MCF 10A (cell line): ENCODE data around the gene DNAH17. TPM values are rescaled to one million over a fixed set of nuclear protein-coding genes. Genes with fewer than 3 reads are reported as not detected.

ENCODE experiments used
- BruUV-seq: library from RNA; stranded (reverse); fragments of 400-500 nt; replicated peaks from 2 replicates; lab custom pipeline; 2021; lab: Mats Ljungman, UMichigan
- CTCF ChIA-PET: fragments of 300-600 bp; sonication (Branson Sonifier 250); formaldehyde crosslinking; extraction: SDS; loops from one replicate; lab custom pipeline; 2021; ENCODE audit warnings: antibody characterized with exemption, inconsistent platforms; lab: Yijun Ruan, JAX
- POLR2A ChIA-PET: fragments of 300-600, 350-650 bp; sonication (Branson Sonifier 250); formaldehyde crosslinking; extraction: SDS; loops from one replicate; lab custom pipeline; 2020; ENCODE audit warnings: antibody characterized with exemption, inconsistent platforms; lab: Yijun Ruan, JAX
- DNase-seq: peaks from one replicate; pipeline ENCODE4 v3.0.0-alpha.2; 2018; ENCODE audit not compliant: unreplicated experiment
- H3K27ac Mint-ChIP-seq: one replicate; pipeline ENCODE4 v1.8.0; 2022; ENCODE audit warnings: mild to moderate bottlenecking, low read depth, mixed read lengths; ENCODE audit not compliant: unreplicated experiment
- H3K27me3 Mint-ChIP-seq: one replicate; pipeline ENCODE4 v1.8.0; 2022; ENCODE audit warnings: mixed read lengths; ENCODE audit not compliant: insufficient read depth, unreplicated experiment
- H3K36me3 Mint-ChIP-seq: one replicate; pipeline ENCODE4 v1.8.0; 2022; ENCODE audit warnings: mild to moderate bottlenecking, moderate library complexity, mixed read lengths; ENCODE audit not compliant: insufficient read depth, unreplicated experiment
- H3K4me1 Mint-ChIP-seq: one replicate; pipeline ENCODE4 v1.8.0; 2022; ENCODE audit warnings: mixed read lengths; ENCODE audit not compliant: insufficient read depth, unreplicated experiment
- H3K4me3 Mint-ChIP-seq: one replicate; pipeline ENCODE4 v1.8.0; 2022; ENCODE audit warnings: mild to moderate bottlenecking, moderate library complexity, mixed read lengths; ENCODE audit not compliant: unreplicated experiment
- H3K9me3 Mint-ChIP-seq: one replicate; pipeline ENCODE4 v1.8.0; 2022; ENCODE audit warnings: mixed read lengths; ENCODE audit not compliant: unreplicated experiment
- intact Hi-C: fragments of 100-400 bp; cut with micrococcal nuclease; formaldehyde crosslinking; loops from 2 replicates; pipeline ENCODE4 v1.14.1; 2022
- total RNA-seq: library from RNA; stranded (reverse); gene quantifications from 2 replicates; pipeline ENCODE4 v1.2.3, GENCODE V29; 2022
- TF ChIP-seq, protein P1 (sequence below): fragments of 200-600 bp; IDR thresholded peaks from one replicate; pipeline ENCODE4 v1.8.0; 2022; ENCODE audit warnings: antibody characterized with exemption, mild to moderate bottlenecking; ENCODE audit not compliant: unreplicated experiment

The DNAH17 gene
- total RNA-seq, 1 experiment from 2014 or later = not detected

- H3K27ac Mint-ChIP-seq = no peak overlapping the region
- POLR2A ChIA-PET = no interaction called here
- no peaks in the 10 kb centered on the region for H3K27me3 Mint-ChIP-seq
- no peak overlapping the region for H3K4me3 Mint-ChIP-seq
- no peaks in the 10 kb centered on the region for H3K9me3 Mint-ChIP-seq
- CTCF ChIA-PET = no interaction called here
- no peak for DNase-seq
- TF ChIP-seq, protein P1, sequence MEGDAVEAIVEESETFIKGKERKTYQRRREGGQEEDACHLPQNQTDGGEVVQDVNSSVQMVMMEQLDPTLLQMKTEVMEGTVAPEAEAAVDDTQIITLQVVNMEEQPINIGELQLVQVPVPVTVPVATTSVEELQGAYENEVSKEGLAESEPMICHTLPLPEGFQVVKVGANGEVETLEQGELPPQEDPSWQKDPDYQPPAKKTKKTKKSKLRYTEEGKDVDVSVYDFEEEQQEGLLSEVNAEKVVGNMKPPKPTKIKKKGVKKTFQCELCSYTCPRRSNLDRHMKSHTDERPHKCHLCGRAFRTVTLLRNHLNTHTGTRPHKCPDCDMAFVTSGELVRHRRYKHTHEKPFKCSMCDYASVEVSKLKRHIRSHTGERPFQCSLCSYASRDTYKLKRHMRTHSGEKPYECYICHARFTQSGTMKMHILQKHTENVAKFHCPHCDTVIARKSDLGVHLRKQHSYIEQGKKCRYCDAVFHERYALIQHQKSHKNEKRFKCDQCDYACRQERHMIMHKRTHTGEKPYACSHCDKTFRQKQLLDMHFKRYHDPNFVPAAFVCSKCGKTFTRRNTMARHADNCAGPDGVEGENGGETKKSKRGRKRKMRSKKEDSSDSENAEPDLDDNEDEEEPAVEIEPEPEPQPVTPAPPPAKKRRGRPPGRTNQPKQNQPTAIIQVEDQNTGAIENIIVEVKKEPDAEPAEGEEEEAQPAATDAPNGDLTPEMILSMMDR = no peak
- BruUV-seq = no TSS peak
- intact Hi-C loops = no loop called here
- no peaks in the 10 kb centered on the region for H3K36me3 Mint-ChIP-seq
- H3K4me1 Mint-ChIP-seq = no peaks in the 10 kb centered on the region
Measured at GRCh38 chr17:78474614-78475146, 102.5 kb downstream of the DNAH17 start.

GRCh38 chr17:78473951-78474613, 103.1 kb downstream of the DNAH17 start:
- Mint-ChIP-seq H3K9me3 (no peaks in the 10 kb centered on the region), H3K4me1 (no peaks in the 10 kb centered on the region), H3K36me3 (no peaks in the 10 kb centered on the region), H3K4me3 (no peak overlapping the region), H3K27me3 (no peaks in the 10 kb centered on the region), H3K27ac (no peak overlapping the region)
- ChIA-PET POLR2A (no interaction called here), CTCF (no interaction called here)
- no peak for DNase-seq
- no TSS peak for BruUV-seq
- intact Hi-C loops = no loop called here
- TF ChIP-seq, protein P1 = no peak

- no peaks in the 10 kb centered on the region for H3K27me3 Mint-ChIP-seq
- intact Hi-C loops = no loop called here
- no peak overlapping the region for H3K27ac Mint-ChIP-seq
- BruUV-seq = no TSS peak
- DNase-seq = no peak
- H3K9me3 Mint-ChIP-seq = no peaks in the 10 kb centered on the region
- TF ChIP-seq, protein P1 = no peak
- ChIA-PET POLR2A (no interaction called here), CTCF (no interaction called here)
- no peaks in the 10 kb centered on the region for H3K4me1 Mint-ChIP-seq
- H3K36me3 Mint-ChIP-seq = no peaks in the 10 kb centered on the region
- H3K4me3 Mint-ChIP-seq = no peak overlapping the region
Measured at GRCh38 chr17:78472035-78472905, 104.9 kb downstream of the DNAH17 start.

GRCh38 chr17:78471635-78472034, 105.6 kb downstream of the DNAH17 start:
- ChIA-PET CTCF (no interaction called here), POLR2A (no interaction called here)
- H3K4me3 Mint-ChIP-seq = no peak overlapping the region
- no peaks in the 10 kb centered on the region for H3K4me1 Mint-ChIP-seq
- DNase-seq = no peak
- TF ChIP-seq, protein P1 = no peak
- H3K27me3 Mint-ChIP-seq = no peaks in the 10 kb centered on the region
- intact Hi-C loops = no loop called here
- no peaks in the 10 kb centered on the region for H3K36me3 Mint-ChIP-seq
- no peaks in the 10 kb centered on the region for H3K9me3 Mint-ChIP-seq
- BruUV-seq = no TSS peak
- H3K27ac Mint-ChIP-seq = no peak overlapping the region
